ENCODE results near the gene KIAA1671.
A peak's percentile ranks its signal among the peaks of the same experiment; 100 is the strongest.

KIAA1671 gene

GRCh38 chr22:25096638-25097405, 144.3 kb downstream of the KIAA1671 start:
- no peak for DNase-seq

DNA sequence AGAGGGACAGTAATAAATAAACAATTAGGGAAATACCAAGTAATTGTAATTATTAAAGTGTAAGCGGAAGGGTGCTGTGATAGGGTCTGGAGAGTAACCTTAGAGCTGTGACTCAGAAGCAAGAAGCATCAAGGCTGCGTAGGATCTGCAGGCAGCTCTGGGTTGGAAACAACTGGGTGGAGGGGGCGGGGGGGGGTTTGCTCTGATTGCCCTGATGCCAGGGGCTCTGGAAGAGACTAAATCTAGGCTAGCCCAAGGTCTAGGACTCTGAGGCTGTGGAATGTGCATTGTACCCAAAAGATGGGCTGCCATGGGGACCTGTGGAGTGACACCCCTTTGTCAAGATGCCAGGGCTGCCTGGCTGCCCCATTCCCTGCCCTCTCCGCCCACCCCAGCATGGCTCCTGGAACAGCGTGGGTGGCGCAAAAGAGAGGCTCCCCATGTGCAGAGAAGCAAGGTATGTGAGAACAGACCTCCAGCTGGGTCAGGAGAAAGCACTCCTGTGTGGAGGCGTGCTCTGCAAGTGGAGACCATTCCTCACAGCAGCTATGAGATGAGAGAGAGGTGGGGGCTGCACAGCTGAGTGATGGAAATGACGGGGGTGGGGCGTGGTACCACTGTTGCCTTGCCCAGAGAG, 146.0 kb downstream of the KIAA1671 start:
- DNase-seq, result no peak

- DNase-seq, result no peak
Observed at GRCh38 chr22:25099202-25099601, 146.7 kb downstream of the KIAA1671 start.

- no peak for DNase-seq
Observed at GRCh38 chr22:25100402-25100801, 147.9 kb downstream of the KIAA1671 start.

GRCh38 chr22:25100948-25101347, 148.4 kb downstream of the KIAA1671 start:
- no peak for DNase-seq

- DNase-seq, result no peak
Observed at GRCh38 chr22:25101501-25101900, 149.0 kb downstream of the KIAA1671 start.

DNA sequence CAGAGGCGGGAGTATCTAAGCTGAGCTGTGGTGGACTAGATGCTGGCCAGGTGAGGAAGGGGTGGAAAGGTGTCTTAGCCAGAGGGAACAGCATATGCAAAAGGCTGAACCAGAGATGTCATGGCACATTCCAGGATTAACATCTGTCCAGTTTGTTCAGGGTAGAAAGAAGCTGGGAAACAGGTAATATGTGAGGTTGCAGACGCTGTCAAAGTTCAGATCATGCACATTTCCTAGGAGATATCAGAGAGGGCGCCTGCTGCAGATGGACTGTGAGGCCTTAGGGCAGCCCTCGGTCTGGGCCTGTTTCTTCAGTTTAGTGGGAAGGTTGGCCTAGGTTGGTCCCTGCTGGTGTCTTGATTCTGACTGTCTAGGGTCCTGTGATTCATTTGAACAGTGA, 149.5 kb downstream of the KIAA1671 start:
- no peak for DNase-seq

GRCh38 chr22:25102722-25103121, 150.2 kb downstream of the KIAA1671 start:
- DNase-seq, result no peak

GRCh38 chr22:25104367-25104766, 151.9 kb downstream of the KIAA1671 start:
- DNase-seq, result no peak

DNA sequence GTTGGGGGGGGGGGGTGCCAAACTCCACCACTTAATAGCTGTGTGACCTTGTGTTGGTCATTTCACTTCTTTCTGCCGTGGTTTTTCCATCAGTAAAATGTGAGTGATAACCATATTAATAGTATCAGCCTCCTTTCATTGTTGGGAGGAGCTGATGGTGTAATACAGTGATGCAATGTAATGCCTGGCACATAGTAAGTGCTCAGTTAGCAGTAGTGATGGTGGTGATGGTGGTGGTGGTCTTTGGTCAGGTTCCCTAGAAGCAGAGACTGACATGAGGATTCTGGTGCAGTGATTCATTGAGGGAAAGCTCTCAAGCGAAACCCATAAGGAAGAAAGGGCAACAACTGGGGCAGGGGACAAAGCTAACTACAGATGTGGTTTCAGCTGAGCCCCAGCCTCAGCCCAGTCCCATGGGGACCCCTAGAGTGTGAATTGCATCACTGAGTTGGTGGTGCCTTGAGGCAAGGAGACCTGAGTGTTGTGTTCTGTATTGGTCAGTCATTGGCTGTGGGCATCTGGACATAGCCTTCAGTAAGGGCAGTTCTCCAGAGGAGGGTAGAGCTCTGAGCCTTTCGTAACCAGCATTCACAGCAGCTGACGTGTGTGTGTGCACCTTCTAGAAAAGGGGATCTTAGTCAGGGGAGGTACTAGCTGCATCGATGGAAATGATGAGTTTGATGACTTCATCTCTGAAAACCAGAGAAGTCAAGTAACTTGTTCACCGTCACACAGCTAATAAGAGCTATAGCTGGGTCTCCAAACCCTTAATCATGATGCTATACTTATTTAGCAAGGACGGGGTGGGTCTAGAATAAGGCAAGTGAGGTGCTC, 153.5 kb downstream of the KIAA1671 start:
- no peak for DNase-seq

DNA sequence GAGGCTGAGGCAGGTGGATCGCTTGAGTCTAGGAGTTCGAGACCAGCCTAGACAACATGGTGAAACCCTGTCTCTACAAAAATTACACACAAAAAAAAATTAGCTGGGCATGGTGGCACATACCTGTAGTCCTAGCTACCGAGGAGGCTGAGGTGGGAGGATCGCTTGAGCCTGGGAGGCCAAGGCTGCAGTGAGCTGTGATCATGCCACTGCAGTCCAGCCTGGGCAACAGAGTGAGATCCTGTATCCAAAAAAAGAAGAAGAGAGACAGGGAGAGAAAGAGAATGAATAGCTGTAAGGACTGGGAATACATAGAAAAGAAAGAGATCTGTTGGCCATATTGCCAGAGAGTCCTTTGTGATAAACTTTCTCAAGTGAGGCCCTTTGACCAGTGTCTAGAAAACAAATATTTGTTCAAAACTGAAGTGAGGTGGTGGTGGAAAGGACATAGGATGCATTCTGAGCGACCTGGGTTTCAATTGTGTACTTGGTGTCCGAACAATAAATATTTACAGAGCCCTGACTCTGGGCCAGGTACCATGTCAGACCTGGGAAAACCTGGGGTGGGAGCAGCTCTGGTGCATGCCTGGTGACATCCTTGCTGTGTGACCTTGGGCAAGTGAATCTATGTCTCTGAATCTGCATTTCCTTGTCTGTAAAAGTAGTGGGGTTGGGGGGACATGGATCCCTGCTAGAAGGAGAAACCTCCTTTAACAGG, 157.5 kb downstream of the KIAA1671 start:
- DNase-seq, result no peak

DNA sequence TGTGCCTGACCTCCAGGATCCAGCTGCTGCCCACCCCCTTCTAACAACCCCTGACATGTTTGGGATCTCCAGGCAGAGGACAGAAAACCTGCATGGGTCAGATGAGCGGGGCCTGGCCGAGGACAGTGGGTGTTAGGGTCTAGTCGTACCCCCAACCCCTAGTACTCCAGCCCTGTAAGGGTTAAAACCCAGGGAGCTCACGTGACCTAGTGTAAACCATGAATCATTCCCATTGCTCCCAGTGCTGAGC, 158.0 kb downstream of the KIAA1671 start:
- DNase-seq, result no peak

GRCh38 chr22:25110846-25111578, 158.5 kb downstream of the KIAA1671 start:
- peak; percentile 89 for DNase-seq

DNA sequence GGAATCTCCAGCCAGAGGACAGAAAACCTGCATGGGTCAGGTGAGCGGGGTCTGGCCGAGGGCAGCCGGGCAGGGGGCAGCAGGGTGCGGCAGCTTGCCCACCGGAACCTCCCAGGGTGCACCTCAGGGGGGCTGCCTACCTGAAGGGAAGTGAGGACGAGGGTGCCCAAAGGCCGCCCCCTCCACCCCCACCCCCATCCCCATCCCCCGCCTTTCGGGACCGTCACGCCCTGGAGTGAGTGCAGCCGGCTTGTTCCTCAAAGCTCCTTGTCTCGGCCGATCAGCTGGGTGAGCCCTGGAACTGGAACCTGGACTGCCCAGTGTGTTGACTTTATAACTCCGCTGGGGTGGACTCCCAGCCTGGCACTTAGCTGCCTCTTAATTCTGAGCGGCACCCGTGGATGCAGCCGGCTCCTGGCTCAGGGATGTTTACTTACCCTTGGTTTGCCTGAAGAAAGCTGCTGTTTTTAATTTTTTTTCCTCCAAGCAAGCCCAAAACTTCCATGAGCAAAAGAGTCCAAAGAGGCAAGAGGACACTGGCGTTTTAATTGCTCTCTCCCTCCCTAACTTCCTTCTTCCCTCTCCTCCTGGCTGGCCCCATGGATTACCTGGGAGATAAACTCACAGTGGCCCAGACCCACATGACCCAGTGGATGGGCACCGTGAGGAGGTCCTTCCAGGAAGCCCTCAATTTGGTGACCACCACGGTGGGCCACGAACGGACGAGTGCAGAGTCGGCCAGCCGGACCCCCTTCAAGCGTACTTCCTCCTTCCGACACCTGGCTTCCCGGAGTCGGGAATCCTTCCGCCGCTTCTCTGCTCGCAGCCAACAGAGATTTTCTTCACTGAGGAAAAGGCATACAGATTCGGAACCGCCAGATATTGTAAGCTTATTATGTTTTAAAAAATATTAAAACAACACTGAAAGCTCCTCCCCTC, 159.3 kb downstream of the KIAA1671 start:
- DNase-seq, result no peak

GRCh38 chr22:25112538-25113253, 160.2 kb downstream of the KIAA1671 start:
- DNase-seq, result no peak

GRCh38 chr22:25113316-25113721, 160.8 kb downstream of the KIAA1671 start:
- DNase-seq, result no peak

- no peak for DNase-seq
Observed at GRCh38 chr22:25114369-25115362, 162.2 kb downstream of the KIAA1671 start.

DNA sequence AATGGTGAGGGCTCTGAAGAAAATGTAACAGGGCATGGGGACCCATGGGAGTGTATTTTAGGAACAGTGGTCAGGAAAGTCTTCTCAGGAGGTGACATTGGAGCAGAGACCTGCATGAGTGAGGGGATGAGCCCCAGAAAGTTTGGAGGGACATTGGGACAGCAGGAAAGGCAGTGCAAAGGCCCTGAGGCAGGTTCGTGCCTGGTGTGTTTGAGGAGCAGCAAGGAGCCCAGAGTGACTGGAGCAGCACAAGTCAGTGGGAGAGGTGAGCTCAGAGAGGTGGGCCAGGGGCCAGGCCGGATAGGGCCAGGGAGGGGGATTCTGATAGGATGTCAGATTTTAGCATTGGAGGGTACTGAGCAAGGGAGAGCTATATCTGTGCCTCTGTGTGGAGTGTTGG, 167.1 kb downstream of the KIAA1671 start:
- no peak for DNase-seq

- peak; percentile 74 for DNase-seq
Observed at GRCh38 chr22:25120093-25120561, 167.6 kb downstream of the KIAA1671 start.
